ENCODE measurements around the gene RBP5. TPM values are rescaled to one million over a fixed set of nuclear protein-coding genes. Genes with fewer than 3 reads are reported as not detected.

The RBP5 gene
- total RNA-seq, 1 donor = not detected

DNA sequence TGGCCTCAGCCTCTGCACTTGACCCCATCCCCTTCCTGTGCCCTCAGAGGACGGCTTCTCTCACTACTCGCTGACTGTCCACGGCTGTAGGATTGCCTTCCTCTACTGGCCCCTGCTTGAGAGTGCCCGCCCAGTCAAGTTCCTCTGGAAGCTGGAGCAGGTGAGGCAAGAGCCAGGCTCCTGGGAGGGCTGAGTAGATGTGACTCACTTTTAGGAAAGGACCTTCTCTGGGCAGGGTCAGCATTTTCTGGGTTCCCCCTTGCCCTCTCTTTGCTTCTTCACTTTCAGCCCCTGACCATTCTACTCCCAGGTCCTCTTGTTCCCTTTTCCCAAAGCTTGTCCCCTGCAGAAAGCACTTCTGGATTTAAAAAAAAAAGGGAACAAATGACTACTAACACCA, 9.2 kb upstream of the RBP5 start:
- H3K9me3 ChIP-seq (ENCODE audit: low read depth, low read length) = no peaks in the 10 kb centered on the region
- H3K4me3 ChIP-seq (ENCODE audit: low read length) = no peak overlapping the region
- no peaks in the 10 kb centered on the region for H3K27me3 ChIP-seq (ENCODE audit: insufficient read depth, low read length)
- H3K4me1 ChIP-seq (ENCODE audit: insufficient read depth, low read length) = no peaks in the 10 kb centered on the region

DNA sequence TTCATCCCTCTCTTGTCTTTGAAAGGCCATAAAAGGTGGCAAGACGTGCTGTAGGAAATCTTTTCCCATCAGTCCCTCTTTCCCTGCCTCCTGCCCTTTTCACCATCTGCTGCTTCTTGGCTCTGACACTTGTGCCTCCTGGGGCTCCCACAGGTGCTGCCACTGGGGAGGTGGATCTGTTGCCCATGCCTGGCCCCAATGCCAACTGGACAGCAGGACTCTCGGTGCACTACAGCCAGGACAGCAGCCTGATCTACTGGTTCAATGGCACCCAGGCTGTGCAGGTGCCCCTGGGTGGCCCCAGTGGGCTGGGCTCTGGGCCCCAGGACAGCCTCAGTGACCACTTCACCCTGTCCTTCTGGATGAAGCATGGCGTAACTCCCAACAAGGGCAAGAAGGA, 8.0 kb upstream of the RBP5 start:
- H3K9me3 ChIP-seq (ENCODE audit: low read depth, low read length) = no peaks in the 10 kb centered on the region
- H3K4me1 ChIP-seq (ENCODE audit: insufficient read depth, low read length) = peaks cover 2% of the 10 kb centered on the region
- H3K4me3 ChIP-seq (ENCODE audit: low read length) = no peak overlapping the region
- H3K27me3 ChIP-seq (ENCODE audit: insufficient read depth, low read length) = no peaks in the 10 kb centered on the region

DNA sequence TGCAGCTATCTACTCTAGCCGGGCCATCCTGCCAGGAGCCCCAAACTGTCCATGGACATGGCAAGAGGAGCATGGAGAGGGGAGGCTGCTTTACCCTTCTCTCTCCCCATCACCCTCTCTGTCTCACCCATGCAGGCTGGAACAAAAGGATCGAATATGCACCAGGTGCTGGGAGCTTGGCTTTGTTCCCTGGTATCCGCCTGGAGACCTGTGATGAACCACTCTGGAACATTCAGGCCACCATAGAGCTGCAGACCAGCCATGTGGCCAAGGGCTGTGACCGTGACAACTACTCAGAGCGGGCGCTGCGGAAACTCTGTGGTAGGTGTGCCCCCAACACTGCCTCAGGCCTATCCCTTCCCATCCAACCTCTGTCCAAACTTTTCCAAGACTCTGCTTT, 7.4 kb upstream of the RBP5 start:
- no peaks in the 10 kb centered on the region for H3K27me3 ChIP-seq (ENCODE audit: insufficient read depth, low read length)
- no peaks in the 10 kb centered on the region for H3K9me3 ChIP-seq (ENCODE audit: low read depth, low read length)
- H3K4me3 ChIP-seq (ENCODE audit: low read length) = no peak overlapping the region
- H3K4me1 ChIP-seq (ENCODE audit: insufficient read depth, low read length) = peaks cover 8% of the 10 kb centered on the region

DNA sequence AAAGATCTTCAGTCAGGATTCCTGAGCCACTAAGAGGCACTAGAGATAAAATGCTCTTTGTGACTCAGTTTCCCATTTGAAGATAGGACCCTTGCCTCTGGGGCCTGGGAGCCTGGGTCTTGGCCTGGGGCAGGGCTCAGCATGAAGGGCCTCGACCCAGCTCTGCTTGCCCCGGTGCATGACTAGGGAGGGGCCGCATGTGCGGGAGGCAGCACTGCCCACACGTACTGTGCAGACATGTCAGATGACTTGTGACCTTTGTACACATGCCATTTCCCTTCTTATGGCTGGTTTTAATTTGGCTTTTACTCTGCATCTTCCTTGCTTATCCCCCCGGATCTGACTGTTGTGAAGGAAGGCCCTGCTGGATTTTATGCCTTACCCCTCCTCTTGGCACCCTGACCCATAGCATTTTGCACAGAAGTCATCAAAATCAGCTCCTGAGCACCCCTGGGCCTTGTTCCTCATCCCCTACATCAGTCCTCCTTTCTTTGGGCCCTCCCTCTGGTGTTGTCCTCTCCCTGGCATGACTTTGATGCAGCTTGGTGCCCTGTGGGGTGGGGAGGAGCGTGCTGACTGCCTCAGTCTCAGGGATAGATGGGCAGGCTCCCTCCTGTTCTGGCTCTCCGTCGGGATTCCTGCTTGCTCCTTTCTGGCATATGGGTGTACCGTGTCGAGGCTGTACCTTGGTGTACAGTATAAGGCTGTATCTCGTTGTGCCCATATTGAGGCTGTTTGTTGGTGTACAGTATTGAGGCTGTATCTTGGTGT, 5.9 kb upstream of the RBP5 start:
- no peak overlapping the region for H3K4me3 ChIP-seq (ENCODE audit: low read length)
- H3K9me3 ChIP-seq (ENCODE audit: low read depth, low read length) = no peaks in the 10 kb centered on the region
- H3K4me1 ChIP-seq (ENCODE audit: insufficient read depth, low read length) = peaks cover 13% of the 10 kb centered on the region
- no peaks in the 10 kb centered on the region for H3K27me3 ChIP-seq (ENCODE audit: insufficient read depth, low read length)

DNA sequence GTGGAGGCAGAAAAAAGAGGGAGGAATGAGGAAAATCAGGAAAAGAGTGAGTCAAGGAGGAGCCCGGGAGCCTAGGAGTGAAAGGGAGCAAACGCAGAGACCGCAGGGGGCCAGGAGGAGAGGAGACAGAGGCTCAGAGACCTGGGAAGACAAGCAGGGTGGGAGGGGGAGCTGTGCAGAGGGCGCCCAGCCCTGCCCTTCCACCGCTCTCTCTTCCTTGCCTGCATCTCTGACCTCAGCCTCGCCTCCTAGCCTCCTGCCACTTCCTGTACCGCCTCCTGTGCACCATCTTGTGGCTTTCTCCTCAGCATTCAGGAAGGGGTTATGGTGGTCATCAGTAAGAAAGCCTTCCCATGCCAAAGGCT, 2.8 kb upstream of the RBP5 start:
- no peaks in the 10 kb centered on the region for H3K9me3 ChIP-seq (ENCODE audit: low read depth, low read length)
- peak overlapping the region; percentile 52 for H3K4me3 ChIP-seq (ENCODE audit: low read length)
- H3K4me1 ChIP-seq (ENCODE audit: insufficient read depth, low read length) = peaks cover 20% of the 10 kb centered on the region
- H3K27me3 ChIP-seq (ENCODE audit: insufficient read depth, low read length) = no peaks in the 10 kb centered on the region

DNA sequence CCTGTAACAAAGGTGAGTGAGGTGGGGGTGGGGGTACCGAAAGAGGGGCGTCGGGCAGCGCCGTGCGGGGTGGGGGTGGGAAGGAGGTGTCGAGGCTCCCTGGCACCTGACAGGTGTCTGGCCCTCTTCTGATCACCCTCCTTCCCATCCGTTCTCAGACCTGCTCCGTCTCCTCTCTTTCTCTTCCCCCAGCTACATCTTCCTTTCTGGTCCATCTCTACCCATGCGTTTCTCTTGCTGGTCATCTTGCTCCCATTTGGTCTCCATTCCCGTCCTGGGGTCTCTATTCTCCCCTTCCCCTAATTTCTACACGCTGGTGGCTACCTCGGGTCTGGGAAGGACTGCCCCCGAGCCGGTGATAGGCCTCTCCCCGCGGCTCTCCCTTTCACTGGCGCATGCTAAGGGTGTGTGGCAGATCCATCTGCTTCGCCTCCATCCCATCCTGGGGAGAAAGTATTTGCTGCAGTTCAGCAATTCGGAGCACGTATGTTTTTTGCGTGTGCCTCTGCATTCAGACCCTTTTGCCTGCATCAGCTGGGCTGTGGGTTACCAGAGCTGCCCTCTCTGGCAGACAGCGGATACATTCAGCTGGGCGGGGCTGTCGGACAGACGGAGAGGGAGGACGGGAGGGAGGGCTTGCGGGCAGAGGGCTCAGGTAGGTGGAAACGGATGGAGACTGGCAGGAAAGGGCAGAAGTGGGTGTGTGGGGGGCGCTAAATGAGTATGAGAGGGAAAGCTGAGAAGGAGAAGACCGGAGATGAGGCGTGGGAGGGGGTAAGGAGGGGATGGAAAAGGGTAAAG, 2.2 kb upstream of the RBP5 start:
- Histone ChIP-seq H3K27me3 (ENCODE audit: insufficient read depth, low read length) (no peaks in the 10 kb centered on the region), H3K4me1 (ENCODE audit: insufficient read depth, low read length) (peaks cover 20% of the 10 kb centered on the region), H3K4me3 (ENCODE audit: low read length) (peak overlapping the region; percentile 52), H3K9me3 (ENCODE audit: low read depth, low read length) (no peaks in the 10 kb centered on the region)

DNA sequence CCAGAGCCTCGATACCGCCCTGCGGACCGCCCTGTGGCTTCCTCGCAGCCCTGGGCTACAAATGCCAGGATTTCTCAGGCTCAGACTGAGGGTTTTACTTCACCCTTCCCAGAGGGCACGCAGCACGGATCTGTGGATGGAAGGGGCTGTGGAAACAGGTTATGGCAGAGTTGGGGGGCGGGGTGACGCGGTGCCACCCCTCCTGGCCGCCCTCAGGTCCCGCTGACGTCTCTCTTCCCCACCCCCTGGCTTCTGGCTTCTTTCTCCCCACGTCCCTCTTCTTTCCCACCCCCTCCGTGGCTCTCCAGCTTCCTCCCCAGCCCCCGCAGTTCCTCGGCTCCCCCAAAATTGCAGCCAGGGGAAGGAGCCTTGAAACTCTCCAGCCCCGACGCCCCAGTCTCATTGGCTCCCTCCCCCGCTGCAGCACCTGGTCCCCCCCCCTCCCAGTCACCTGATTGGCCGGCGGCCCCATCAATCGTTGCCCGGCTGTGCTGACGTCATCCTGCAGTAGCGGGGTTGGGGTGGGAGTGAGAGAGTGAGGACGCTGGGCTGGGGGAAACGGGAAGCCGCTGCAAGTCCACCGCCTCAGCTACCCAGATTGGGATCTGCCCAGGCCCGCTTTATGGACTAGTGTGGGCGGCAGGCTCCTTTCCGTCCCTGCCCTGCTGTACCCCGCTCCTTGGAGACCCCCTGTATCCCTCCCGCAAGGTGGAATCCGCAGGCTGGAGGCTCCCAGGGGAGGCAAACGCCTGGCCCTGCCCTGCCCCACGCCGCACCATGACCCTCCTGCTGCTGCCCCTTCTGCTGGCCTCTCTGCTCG, 1.4 kb upstream of the RBP5 start, which contains the start of gene CLSTN3:
Gene CLSTN3, plus strand, starts transcription at position 500 of the 820 bp plus-strand sequence. Its CDS starts 278 bp downstream, at position 778.
- H3K4me3 ChIP-seq (ENCODE audit: low read length) = peak within 1 kb of the TSS; percentile 52
- H3K9me3 ChIP-seq (ENCODE audit: low read depth, low read length) = no peaks in the 10 kb centered on the region
- peaks cover 20% of the 10 kb centered on the region for H3K4me1 ChIP-seq (ENCODE audit: insufficient read depth, low read length)
- H3K27me3 ChIP-seq (ENCODE audit: insufficient read depth, low read length) = no peaks in the 10 kb centered on the region

DNA sequence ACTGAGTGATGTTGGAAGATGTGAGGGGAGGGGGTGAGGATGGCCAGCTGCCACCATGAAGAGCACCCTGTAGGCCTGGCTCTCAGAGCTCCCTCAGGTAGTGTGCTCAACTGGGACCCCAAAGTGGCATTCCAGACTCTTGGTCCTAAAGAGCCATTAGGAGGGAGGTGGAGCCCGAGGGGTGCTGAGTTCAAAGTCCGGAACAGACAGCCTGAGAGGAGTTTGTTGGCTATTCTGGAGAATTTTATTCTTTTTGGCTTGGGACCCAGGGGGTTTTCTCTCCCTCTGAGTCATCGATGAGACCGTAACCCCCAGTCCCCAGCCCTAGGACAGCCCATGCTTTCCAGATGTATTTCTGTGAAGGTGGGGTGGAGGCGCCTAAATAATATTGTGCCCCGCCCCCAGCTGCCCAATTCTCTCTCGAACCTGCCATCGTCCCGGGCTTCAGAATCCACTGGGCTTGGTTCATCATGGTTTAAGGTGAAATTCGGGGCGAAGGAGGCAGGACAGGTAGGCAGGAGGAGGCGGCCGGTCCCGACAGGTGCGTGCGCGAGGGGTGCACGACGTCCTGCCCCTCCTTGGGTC, 690 bp upstream of the RBP5 start:
- H3K27me3 ChIP-seq (ENCODE audit: insufficient read depth, low read length) = no peaks in the 10 kb centered on the region
- no peaks in the 10 kb centered on the region for H3K9me3 ChIP-seq (ENCODE audit: low read depth, low read length)
- peak overlapping the region; percentile 52 for H3K4me3 ChIP-seq (ENCODE audit: low read length)
- H3K4me1 ChIP-seq (ENCODE audit: insufficient read depth, low read length) = peaks cover 20% of the 10 kb centered on the region

DNA sequence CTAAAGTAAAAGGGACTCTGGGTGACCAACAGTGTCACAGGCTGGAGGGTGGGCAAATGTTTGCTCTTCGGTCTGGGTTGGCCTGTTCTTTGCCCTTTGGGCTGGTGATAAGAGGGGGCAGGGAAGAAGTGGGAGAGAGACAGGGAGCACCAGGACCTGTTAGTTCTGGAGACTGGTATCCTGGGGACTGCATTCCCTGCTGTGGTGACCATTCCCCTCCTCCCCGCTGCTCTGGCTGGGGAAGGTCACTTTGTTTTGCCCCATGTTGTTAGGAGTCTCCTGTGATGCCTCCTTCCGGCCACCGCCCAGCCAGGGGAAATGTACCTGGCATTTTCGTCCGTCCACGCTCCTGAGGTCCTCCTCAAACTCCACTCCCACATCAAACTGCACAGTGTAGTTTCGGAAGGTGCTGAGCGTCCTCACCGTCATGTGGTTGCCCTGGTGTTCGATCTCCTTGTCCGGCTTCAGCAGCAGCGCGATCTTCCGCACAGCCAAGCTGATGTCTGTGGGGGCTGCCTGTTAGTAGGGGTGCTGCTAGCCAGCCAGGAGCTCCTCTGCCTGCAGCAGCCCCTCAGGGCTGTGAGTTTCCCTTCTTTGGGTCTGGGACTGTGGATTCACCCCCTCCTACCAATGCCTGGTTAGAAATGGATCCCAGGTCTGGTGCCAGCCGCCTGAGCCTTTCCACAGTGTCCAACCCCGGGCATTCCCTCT, 618 bp downstream of the RBP5 start:
- H3K4me1 ChIP-seq (ENCODE audit: insufficient read depth, low read length) = peaks cover 20% of the 10 kb centered on the region
- no peaks in the 10 kb centered on the region for H3K27me3 ChIP-seq (ENCODE audit: insufficient read depth, low read length)
- no peak overlapping the region for H3K4me3 ChIP-seq (ENCODE audit: low read length)
- no peaks in the 10 kb centered on the region for H3K9me3 ChIP-seq (ENCODE audit: low read depth, low read length)

DNA sequence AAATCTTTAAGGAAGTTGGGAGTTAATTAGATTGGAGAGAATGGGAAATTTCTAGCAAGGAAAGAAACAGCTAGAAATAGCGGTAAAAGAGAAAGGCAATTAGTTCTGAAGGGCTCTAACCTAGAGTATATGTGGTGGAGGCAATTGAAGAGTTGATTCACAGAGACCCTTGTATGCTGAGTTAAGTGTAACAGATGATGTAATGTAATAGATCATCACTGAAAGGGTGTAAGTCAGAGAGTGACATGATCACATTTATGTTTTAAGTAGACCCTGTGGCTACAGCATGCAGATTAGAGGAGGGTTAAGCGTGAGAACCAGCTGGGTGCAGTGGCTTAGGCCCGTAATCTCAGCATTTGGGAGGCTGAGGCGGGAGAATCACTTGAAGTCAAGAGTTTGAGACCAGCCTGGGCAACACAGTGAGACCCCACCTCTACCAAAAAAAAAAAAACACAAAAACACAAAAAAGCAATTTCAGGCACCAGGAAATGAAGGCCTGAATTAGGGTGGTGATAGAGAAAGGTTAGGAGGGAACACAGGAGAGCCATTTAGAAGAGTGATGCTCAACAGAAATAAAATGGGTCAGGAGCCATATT, 3.0 kb downstream of the RBP5 start:
- no peaks in the 10 kb centered on the region for H3K9me3 ChIP-seq (ENCODE audit: low read depth, low read length)
- H3K27me3 ChIP-seq (ENCODE audit: insufficient read depth, low read length) = no peaks in the 10 kb centered on the region
- H3K4me3 ChIP-seq (ENCODE audit: low read length) = no peak overlapping the region
- H3K4me1 ChIP-seq (ENCODE audit: insufficient read depth, low read length) = peaks cover 9% of the 10 kb centered on the region

DNA sequence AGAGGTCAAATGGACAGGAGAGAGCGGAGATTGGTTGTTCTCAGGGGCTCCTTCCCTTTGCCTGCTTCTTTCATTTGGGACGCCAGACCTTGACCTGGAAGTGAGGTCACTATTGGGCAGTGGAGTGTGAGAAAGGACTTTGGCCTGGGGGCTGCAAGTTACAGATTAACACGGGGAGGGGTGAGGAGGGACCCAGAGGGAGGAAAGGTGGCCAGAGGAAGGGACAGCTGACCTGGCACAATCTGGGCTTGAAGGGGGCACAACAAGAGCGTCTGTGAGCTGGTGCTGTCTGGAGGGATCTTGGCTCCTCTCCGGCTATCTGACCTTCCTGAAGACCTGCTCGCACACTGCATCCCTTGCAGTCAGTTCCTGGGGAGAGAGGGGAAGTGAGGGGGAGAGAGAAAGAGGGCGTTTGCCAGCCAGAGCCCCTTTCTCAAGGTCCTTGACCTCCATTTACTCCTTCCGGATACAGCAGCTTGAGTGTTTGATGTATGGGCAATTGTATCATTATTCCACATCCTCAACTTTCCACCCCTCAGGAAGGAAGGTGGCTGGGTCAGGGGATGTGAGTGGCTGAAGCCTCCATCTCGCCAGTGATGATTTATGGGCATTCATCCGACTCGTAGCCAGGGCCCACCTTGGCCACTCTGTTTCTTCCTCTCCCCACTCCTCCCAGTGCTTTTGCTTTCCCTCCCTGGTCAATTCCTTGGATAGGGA, 4.7 kb downstream of the RBP5 start:
- no peak overlapping the region for H3K4me3 ChIP-seq (ENCODE audit: low read length)
- no peaks in the 10 kb centered on the region for H3K27me3 ChIP-seq (ENCODE audit: insufficient read depth, low read length)
- peaks cover under 1% of the 10 kb centered on the region for H3K4me1 ChIP-seq (ENCODE audit: insufficient read depth, low read length)
- H3K9me3 ChIP-seq (ENCODE audit: low read depth, low read length) = no peaks in the 10 kb centered on the region

DNA sequence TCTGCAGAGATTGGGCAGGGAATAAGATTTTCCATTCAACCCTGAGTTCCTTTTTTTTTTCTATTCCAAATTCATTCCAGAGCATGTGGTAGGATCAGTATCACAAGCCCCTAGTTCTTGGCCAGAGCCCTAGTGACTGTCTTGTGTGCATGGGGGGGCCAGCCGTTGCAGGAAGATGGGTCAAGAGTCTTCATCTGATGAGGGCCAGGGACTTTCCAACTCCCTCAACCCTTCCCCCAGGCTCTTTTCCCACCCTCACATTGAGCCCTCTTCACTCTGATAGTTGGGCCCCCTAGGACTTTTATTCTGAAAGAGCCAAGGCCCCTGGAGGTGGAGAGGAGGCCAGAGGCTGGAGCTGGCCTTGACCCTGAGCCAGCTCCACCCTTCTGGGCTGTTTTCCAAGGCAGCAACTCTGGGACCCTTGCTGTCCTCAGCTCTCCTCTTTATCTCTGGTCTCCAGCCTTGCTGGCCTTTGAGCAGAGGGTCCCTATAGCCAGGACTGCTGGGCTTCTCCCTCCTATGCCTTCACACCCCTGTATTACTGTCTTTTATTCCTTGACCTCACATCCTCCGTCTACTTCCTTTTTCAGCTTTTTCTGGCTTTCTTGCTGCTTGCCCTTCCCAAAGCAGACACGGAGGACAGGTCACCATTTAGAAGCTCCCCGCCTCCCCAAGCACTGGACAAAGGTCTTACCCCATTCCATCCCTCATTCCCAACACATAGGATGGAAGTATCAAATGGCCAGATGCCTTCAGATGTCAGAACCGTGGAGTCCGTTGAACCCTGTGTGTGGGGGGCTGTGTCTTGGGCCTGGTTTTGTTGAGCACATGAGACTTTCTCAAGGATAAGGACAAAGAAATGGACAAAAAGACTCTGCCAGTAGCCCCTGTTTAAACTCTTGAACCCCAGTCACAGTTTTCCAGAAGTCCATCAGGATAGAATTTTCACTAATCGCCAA, 5.6 kb downstream of the RBP5 start:
- no peaks in the 10 kb centered on the region for H3K27me3 ChIP-seq (ENCODE audit: insufficient read depth, low read length)
- H3K4me3 ChIP-seq (ENCODE audit: low read length) = no peak overlapping the region
- H3K9me3 ChIP-seq (ENCODE audit: low read depth, low read length) = no peaks in the 10 kb centered on the region
- no peaks in the 10 kb centered on the region for H3K4me1 ChIP-seq (ENCODE audit: insufficient read depth, low read length)

DNA sequence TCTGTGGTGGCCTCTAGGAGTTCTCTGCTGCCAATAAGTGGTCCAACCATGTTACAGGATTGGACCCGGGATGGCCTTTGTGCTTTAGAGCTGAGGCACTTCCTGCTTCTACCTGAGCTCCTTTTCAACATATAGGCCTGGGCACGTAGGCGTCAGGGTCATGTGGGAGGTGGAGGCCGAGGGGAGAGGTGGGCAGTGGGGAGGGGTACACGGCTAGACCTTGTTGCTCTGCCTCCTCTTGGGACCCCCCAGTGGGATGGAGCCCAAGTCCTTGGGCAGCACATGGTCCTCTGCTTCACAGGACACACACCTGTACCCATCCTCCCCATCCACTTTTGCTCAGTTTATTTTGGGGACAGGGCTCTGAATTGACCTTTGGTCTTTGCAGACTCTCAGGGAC, 7.4 kb downstream of the RBP5 start:
- Histone ChIP-seq H3K9me3 (ENCODE audit: low read depth, low read length) (no peaks in the 10 kb centered on the region), H3K27me3 (ENCODE audit: insufficient read depth, low read length) (no peaks in the 10 kb centered on the region), H3K4me1 (ENCODE audit: insufficient read depth, low read length) (no peaks in the 10 kb centered on the region), H3K4me3 (ENCODE audit: low read length) (no peak overlapping the region)

Data from mononuclear cell (primary cell).